ENCODE results near the gene SNAPC3.
"Not testable (repeated sequence)": the region's sequence is repeated elsewhere in the genome, so short reads cannot be mapped to it uniquely, and the experiment has no call there.

Gene SNAPC3

GRCh38 chr9:15422372-15423230 is at the start of gene SNAPC3:
SNAPC3 (plus strand) TSS chr9:15422876; CDS start chr9:15422880, 4 bp downstream.
- peak; percentile 88 for DNase-seq (ENCODE audit: low read depth)

- no peak for DNase-seq (ENCODE audit: low read depth)
Measured at GRCh38 chr9:15373881-15374280, 48.8 kb upstream of the SNAPC3 start.

- DNase-seq (ENCODE audit: low read depth) = no peak
Measured at GRCh38 chr9:15374310-15374709, 48.4 kb upstream of the SNAPC3 start.

GRCh38 chr9:15374825-15375224 is 47.9 kb upstream of the SNAPC3 start:
- DNase-seq (ENCODE audit: low read depth) = no peak

GRCh38 chr9:15377625-15378540 is 44.8 kb upstream of the SNAPC3 start:
- DNase-seq (ENCODE audit: low read depth) = no peak

GRCh38 chr9:15379317-15379716 is 43.4 kb upstream of the SNAPC3 start:
- not testable (repeated sequence) for DNase-seq (ENCODE audit: low read depth)

GRCh38 chr9:15379888-15380287 is 42.8 kb upstream of the SNAPC3 start:
- DNase-seq (ENCODE audit: low read depth) = not testable (repeated sequence)

GRCh38 chr9:15381491-15381890 is 41.2 kb upstream of the SNAPC3 start:
- no peak for DNase-seq (ENCODE audit: low read depth)

GRCh38 chr9:15386465-15386864 is 36.2 kb upstream of the SNAPC3 start:
- no peak for DNase-seq (ENCODE audit: low read depth)

GRCh38 chr9:15389173-15389572 is 33.5 kb upstream of the SNAPC3 start:
- no peak for DNase-seq (ENCODE audit: low read depth)

GRCh38 chr9:15389631-15390030 is 33.0 kb upstream of the SNAPC3 start:
- DNase-seq (ENCODE audit: low read depth) = no peak

- DNase-seq (ENCODE audit: low read depth) = no peak
Measured at GRCh38 chr9:15390201-15390600, 32.5 kb upstream of the SNAPC3 start.

- no peak for DNase-seq (ENCODE audit: low read depth)
Measured at GRCh38 chr9:15392363-15392762, 30.3 kb upstream of the SNAPC3 start.

GRCh38 chr9:15400281-15400941 is 22.3 kb upstream of the SNAPC3 start:
- no peak for DNase-seq (ENCODE audit: low read depth)

GRCh38 chr9:15401266-15401665 is 21.4 kb upstream of the SNAPC3 start:
- DNase-seq (ENCODE audit: low read depth) = no peak

GRCh38 chr9:15403155-15403554 is 19.5 kb upstream of the SNAPC3 start:
- no peak for DNase-seq (ENCODE audit: low read depth)

GRCh38 chr9:15404171-15404570 is 18.5 kb upstream of the SNAPC3 start:
- DNase-seq (ENCODE audit: low read depth) = no peak

GRCh38 chr9:15416880-15417279 is 5.8 kb upstream of the SNAPC3 start:
- DNase-seq (ENCODE audit: low read depth) = peak; percentile 32

- DNase-seq (ENCODE audit: low read depth) = no peak
Measured at GRCh38 chr9:15417626-15418025, 5.0 kb upstream of the SNAPC3 start.

GRCh38 chr9:15420796-15421195 is 1.9 kb upstream of the SNAPC3 start:
- no peak for DNase-seq (ENCODE audit: low read depth)

GRCh38 chr9:15421532-15421931 is 1.1 kb upstream of the SNAPC3 start:
- no peak for DNase-seq (ENCODE audit: low read depth)

- DNase-seq (ENCODE audit: low read depth) = no peak
Measured at GRCh38 chr9:15421990-15422371, 695 bp upstream of the SNAPC3 start.
